Measurements from ENCODE around the gene FOXO6.

Gene FOXO6

DNA sequence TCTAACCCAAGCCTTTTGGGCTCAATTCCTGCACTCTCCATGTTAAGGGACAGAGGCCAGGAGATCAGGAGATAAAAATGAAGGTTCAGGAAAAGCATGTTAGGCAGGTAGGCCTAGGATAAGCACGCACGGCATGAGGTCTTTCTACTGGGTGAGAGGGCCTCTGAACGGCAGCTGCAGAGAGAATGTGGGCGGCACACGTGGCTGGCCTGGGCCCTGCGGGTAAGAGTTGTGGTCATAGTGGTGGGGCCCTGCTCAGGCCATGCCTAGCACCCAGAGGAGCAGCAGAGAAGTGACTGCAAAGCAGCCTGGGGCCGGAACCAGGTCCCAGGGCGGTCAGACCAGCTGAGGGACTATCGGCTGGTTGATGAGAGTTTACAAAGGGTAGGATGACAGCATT lies 7.5 kb upstream of the FOXO6 start:
- DNase-seq = no peak

DNA sequence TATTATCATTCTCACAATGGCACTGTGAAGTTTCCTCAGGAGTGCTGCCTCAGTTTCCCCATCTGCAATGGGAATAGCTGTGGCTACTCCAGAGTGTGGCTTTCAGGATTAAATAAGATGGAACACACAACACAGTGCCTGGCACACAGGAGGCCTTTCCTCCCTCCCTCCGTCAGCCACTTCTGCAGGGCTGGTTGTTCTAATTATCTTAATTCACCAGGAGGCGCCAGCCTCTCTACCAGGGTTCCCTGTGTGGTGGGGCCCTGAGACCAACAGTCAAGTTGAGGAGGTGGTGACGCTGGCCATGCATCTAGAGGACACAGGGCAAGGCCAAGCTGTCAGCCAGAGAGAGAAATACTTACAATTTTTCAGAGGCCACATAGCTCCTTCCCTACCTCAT lies 6.3 kb upstream of the FOXO6 start:
- no peak for DNase-seq

DNA sequence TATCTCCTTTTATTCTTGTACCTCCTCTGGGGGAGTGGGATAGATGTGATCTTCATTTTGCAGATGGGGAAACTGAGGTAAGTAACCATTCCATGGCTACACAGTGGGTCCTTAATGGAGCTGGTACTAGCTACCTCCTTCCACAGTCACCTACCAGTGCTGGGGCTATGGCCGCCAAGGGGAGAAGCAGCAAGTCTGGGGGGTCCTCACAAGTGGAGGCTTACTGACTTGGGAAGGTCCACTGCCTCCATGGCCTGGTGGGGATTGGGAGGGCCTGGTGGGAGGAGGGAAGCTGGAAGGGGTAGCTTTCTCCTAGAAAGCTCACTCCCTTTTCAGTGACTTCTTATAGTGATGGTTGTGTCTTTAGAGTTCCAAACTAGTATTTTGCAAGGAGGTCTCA lies 5.9 kb upstream of the FOXO6 start:
- DNase-seq = no peak

DNA sequence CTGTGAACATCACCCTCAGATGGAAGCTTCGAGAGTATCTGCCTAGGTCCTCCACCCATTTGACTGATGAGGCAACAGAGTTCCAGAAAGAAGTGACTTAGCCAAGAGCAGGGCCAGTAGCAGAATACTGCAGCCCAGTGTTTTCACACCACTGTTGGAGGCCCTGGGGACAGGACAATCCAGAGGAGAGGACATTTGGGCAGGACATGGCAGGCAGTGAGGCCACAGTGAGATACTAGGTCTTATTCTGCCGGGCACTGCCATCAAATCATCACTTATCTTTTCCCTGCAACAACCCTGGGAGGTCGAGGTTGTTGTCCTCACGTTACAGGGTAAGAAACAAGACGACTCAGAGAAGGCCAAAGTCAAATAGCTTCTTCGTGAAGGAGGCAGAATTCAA lies 5.5 kb upstream of the FOXO6 start:
- DNase-seq = no peak

DNA sequence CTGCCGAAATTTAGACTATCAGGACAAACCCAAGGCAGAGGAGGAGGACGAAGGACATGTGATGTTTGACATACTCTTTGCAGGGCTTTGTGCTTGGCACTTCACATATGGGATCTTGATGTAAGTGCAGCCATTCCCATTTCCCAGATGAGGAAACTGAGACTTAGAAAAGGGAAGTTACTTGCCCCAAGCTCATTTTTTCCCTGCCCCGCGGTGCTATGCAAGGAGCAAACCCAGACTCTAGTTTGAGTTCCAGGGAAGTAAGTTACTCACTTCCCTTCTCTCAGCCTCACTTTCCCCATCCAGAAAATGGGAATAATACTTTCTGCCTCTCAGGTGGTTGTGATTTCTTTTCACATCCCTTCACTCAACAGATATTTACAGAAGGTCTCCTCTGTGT lies 4.5 kb upstream of the FOXO6 start:
- DNase-seq = no peak

DNA sequence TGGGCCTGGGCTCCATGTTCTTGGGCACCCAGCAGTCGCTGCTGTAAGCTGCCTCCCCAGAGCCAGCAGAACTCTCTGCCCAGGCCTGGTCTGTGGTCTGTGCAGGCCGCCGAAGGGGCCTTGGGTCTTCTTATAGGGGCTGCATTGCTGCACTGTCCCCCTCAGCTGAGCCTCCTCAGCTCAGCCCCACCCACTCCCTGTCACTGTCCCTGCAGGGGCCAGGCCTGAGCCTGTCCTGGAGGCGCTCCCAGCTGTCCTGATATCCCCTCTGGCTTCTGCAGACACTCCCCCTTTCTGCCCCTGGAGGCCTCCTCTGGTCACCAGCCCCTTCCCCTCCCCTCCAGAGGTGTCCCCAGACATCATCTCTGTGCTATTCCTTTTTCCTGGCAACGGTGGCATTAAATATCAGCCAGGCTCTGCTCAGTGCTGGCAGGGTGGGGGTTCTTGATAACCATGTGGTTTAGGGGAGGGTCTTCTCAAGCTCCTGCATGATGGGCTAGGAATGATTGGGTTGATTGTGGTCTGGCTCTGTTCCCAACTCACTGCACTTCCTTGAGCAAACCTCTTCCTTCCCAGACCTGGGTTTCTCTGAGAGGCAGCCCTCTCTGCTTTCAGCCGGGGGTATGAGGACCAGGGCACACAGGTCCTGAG lies 3.7 kb upstream of the FOXO6 start:
- no peak for DNase-seq

DNA sequence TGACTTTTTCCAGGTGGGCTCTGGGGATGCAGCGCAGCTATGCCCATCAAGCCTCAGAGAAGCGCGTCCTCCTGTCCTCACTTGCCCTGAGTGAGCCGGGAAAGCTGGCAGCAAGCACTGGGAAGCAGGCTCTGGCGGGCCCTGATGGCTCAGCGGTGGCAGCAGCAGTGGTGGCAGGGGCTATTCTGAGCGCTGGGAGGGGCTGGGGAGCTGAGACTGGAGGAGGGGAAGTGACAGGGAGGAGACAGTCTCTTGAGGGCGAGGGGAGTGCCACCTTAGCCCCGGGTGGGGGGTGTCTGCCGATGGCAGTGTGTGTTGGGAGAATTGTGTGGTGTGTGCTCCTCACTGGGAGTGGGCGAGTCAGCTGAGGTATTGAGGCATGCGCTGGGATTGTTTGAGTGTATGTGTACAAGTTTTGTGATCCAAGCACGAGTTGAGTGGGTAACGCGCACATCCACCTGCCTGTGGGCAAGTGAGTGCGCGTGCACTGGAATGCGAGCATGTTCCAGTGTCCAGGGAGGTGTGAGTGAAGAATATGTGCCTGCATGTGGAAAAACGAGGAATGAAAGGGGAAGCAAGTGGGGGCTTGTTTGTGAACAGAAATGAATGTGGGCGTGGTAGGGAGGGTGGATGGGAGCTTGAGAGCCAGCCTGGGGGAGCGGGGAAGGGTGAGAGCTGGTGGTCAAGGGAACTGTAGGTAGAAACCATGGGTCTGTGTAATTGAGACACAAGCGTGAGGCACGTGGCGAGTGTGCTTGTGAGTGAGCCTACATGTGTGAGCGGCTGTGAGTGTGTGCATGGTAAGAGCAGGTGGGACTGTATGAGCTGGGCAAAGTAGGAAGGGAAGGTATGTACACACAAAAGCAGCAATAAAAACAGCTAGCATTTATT lies 2.9 kb upstream of the FOXO6 start:
- DNase-seq = no peak

DNA sequence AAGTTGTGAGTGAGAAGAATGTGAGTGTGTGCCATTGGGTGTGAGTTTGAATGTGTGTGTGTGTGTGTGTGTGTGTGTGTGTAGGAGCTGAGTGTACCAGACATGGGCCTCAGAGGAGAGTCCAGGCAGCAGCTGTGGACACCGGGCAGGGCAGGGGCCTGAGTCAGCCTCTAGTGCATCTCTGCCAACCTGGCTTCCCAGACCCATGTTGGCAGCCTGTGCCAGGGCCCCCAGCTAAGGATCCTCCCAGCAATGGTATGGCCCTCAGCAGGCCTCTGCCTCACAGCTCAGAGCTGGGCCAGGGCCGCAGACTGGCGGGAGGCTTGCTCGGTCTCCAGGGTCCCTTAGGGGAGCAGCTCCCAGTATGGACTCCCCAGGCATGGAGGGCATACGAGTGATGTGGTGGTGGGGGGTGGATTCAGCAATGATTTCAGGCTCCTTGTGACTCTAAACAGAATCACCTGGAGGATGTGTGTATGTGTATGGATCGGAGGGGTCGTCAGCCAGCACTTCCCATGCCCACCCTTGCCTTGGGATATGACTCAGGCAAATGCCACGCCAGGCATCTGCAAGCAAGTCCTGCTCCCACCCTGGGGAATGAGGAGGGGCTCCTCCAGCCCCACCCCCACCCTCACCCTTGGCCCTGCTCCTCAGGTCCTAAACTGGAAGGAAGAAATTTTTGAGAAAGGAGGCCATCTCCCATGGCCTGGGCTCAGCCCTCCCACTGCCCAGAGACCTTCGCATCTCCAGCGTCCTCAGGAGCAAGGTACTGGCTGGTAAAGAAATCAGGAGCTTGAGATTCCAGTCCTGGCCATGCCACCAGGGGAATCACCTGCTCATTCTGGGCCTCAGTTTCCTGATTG lies 1.8 kb upstream of the FOXO6 start:
- no peak for DNase-seq

DNA sequence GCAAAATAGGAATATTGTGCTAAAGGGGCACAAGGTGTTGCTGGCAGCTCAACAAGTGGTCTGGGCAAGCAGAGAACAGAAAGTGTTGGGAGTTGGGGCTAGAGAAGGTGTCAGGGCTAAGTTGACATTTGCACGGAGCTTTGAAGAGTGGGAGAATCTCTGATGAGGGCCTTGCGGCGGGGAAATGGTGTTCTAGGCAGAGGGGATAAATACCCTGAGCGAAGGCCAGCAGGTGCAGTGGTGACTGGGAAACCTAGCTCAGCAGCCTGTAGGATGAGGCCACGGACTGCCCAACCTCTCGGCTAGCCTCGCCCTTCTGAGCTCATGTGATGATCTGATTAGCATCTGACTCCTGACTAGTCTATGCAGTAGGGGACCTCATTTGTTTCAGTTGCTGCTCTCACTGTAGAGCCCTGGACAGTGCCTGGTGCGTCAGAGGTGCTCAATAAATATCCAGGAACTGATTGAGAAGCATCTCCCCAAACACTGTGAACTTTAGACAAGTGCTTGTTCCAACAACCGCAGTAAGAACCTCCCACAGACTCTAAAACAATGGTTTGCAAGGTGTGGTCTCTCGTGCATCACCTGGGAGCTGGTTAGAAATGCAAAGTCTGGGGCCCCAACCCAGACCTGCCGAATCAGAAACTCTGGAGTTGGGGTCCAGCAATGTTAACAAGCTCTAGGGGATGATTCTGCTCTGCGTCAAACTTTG lies 1.0 kb upstream of the FOXO6 start:
- no peak for DNase-seq

DNA sequence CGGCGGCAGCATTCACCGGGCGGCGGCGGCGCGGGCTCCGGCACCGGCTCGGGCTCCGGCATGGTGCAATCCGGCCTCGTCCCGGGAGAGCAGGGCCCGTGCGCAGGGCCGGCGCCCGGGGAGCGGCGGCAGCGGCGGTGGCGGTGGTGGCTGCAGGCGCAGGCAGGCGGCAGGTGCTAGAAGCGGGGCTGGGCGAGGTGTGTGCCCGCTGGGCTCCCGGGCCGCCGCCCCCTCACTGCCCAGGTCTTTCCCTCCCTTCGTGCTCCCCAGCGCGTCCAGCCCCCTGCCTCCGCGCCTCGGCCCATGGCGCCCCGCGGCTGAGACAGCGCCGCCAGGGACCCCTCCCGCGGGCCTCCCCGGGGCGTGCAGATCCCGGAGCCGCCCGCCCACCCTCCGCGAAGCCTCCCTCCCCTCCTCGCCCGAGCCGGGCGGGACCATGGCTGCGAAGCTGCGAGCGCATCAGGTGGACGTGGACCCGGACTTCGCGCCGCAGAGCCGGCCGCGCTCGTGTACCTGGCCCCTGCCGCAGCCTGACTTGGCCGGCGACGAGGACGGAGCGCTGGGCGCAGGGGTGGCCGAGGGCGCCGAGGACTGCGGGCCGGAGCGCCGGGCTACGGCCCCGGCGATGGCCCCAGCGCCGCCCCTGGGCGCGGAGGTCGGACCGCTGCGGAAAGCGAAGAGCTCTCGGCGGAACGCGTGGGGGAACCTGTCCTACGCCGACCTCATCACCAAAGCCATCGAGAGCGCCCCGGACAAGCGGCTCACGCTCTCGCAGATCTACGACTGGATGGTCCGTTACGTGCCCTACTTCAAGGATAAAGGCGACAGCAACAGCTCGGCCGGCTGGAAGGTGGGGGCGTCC lies 492 bp downstream of the FOXO6 start:
- DNase-seq = no peak

DNA sequence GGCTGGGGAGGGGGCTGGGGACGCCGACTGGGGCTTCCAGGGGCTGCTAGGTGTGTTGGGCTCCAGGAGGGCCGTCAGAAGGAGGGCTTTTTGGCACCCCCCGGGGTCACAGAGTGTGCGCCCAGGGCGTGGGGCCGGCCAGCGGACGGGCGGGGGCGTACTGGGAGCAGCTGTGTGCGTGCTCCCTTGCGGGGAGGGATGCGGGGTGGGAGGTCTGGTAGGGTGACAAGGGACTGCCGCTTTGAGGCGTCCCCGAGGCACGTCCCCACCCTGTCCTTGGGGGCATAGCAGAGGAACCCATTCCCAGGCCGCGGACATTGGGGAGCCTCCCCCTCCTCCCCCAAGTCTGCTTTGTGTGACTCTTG lies 1.1 kb downstream of the FOXO6 start:
- DNase-seq = no peak

DNA sequence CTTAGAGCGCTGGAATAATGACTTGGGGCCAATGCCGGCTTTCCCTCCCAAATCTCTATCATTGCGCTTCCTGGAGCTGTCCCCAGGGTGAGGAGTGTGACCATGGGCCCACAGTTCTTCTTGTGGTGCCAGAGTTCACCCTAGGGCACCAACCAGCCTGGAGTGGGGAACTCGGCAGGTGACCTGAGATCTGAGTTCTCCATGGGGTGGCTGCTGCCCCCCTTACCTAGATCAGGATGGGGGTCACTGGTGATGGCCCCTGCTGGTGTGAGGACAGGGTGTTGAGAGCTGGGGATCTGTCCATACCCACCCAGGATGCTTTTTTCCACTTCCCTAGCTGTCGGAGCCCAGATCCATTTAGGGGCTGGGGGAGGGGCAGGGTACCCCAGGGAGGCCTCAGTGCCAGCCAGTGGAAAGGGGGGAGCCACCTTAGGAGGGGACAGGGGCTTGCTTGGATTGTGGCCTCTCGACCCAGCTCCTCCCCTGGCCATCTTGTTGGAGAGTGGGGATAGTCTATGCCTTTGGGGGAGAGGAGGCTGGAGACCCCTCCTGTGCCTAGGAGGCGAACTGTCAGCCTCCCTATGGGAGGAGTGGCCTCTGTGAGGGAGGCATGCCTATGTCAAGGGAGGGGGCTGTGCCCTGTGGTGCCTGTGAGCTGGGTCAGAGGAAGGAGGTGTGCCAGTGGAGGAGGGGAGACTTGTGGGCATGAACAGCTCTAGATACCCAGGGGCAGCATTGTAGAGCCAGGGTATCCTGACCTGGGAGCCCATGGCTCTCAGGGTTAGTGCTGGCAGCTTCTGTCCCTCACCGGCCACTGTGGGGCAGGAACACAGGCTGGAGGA lies 1.7 kb downstream of the FOXO6 start:
- DNase-seq = no peak

DNA sequence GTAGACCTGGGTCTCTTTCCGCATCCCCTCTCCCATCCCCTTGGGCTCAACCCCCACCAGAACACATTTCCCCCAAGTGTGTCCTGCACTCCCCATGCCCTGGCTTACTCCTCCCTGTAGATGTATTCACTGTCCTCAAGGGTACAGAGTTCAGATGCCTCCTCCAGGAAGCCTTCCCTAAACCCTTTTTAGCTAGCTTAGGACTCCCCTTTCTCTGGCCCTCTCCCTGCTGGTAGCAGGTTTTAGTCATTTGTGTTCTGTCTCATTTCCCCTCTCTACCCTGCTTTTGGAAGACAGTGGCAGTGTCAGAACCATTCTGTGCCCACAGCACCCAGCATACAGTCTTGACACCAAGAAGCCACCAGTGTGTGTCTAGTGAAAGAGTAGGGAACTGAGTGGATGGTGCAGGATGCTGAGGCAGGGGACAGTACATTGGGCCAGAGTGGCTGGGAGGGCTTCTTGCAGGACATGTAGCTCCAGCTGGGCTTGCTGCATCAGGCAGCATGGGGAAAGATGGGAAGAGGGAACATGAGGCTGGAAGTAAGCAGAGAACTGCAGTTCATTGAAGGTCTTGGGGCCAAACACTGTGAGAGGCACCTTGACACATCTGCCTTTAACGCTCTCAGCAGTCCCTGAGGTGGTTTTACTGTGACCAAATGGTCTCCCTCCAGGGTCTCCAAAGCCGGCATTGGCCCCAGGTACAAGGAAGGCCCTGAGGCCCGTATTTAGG lies 2.5 kb downstream of the FOXO6 start:
- DNase-seq = no peak

DNA sequence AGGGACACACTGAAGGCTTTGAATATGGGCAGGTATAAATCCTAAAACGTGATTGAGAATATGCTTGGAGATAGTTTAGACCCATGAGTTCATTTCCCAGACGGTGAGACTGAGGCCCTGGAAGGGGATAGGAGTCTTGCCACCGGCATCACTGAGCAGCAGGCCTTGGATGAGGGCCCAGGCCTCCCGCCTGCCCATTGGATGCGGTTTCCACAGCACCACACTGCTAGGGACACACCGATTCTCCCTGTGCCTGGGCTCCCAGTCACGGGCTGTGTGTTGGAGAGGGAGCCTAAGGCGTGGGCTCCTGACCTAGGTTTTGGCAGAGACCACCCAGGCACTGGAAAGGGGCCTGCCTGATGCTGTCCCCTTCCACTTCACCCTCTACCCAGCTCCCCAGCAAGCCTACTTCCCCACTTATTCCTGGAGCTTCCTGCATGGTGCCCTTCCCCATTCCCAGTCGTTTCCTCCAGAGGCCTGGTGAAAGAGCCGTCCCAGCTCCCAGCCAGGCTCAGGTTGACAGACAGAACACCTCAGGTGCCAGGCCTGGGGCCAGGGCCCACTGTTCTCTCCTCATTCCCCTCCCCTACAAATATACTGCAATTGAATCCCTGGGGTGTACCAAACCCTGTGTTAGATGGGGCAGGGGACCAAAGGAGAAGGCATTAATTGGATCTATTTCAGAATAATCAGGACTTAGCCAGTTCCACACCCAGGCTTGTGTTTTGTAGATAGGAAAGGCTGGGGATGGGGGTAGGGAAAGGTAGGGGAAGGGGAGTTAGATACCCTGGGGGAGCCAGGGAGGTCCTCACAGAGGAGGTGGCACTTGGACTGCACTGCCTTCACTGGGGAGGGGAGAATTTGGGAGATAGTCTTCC lies 3.4 kb downstream of the FOXO6 start:
- no peak for DNase-seq

DNA sequence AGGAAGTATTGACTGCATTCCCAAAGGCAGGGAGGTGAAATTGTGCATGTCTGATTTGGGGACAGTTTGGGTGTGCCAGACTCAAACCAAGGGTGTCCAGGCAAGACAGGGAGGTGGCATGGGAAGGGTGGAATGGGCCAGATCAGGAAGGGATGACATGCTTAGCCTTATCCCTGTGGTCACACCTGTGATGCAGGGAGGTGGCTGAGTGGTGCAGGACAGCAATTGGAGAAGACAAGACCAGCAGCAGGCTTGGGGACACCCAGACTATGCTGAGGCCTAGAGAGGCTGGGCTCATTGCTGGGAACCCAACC lies 4.0 kb downstream of the FOXO6 start:
- no peak for DNase-seq

DNA sequence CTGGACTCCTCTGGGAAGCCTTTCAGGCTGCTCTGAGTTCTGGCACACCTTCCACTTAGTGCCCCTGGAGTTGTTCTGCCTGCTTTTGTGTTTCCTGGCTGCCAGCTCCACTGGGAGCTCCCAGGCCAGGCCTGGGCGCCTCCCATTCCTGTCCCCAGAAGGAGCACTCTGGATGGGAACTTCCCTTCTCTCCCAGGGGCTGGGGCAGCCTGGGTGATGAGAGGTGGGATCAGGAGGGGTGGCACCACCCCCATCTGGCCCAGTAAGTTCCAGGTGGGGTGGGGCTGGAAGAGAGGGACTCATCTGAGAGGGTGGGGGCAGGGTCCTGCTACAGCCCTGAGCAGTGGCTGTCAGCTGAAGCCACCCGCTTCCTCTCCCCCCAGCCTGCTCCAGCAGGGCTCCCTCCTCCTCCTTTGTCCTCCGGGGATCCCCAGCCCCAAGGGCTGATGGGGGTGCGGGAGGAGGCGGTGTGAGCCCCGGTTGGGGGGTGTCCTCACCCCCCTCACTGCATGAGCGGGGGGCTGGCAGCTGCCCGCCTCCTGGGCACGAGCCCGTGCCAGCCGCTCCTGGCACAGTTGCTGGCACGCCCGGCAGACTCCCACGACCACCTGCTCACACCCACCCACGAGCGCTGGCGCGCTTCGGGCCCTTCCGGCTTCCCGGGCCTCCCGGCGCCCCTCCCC lies 4.7 kb downstream of the FOXO6 start:
- DNase-seq = no peak

DNA sequence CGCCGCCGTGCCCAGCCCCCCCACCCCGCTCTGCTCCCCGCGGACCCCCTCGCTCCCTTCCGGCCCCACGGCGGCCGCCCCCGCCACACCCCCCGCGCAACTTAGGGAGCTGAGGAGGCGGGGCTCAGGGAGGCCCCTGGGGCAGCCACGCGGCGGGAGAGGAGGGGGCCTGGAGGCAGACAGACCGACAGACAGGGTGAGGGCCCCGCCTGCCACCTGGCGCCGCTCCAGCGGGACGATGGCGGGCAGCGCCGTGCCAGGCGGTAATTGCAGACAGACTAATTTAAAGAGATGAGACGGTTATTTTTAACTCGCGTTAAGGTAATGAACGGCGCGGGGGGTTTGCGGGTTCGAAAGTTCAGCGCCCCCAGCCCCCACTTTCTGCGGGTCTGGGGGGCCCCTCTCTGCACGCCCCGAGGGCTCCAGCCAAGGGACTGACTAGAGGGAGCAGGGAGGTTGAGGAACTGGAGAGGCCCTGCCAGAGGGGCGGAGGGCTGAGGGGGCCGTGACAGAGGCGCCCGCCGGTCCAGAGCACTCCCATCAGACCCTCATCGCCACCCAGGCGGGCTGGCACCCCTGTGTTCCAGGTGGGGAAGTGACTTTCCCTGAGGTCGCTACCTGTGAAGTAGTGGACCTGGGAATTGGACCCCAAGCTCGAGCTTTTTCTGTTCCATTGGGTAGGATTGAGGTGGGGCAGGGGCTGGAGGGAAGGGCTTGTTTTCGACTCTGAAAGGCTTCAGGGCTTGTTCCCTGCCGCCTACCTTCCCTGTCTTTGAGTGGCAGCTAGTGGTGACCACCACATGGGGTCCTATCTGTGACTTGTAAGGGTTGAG lies 5.4 kb downstream of the FOXO6 start:
- peak; percentile 48 for DNase-seq

DNA sequence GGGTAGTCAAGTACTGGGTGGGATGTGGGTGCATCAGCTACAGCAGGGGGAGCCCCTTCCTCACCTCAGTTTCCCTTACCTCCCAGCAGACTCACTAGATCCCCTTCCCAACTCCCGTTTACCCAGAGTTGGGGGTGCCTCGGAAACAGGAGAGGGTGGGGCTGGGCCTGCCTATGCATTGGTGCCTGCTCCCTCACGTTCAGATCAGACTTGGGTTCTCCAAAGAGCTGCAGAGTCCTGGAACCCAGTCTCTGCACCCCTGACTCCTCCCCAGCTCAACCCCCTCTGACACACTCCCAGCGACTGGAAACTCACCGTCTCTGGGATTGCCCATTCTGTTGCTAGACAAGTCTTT lies 6.0 kb downstream of the FOXO6 start:
- DNase-seq = no peak

Measured in central memory CD4-positive, alpha-beta T cell (primary cell).